Measurements from ENCODE around the gene GATA5. TPM values are rescaled to one million over a fixed set of nuclear protein-coding genes. Genes with fewer than 3 reads are reported as not detected.

Gene GATA5
- total RNA-seq, 1 donor from 2014 or later = not detected

DNA sequence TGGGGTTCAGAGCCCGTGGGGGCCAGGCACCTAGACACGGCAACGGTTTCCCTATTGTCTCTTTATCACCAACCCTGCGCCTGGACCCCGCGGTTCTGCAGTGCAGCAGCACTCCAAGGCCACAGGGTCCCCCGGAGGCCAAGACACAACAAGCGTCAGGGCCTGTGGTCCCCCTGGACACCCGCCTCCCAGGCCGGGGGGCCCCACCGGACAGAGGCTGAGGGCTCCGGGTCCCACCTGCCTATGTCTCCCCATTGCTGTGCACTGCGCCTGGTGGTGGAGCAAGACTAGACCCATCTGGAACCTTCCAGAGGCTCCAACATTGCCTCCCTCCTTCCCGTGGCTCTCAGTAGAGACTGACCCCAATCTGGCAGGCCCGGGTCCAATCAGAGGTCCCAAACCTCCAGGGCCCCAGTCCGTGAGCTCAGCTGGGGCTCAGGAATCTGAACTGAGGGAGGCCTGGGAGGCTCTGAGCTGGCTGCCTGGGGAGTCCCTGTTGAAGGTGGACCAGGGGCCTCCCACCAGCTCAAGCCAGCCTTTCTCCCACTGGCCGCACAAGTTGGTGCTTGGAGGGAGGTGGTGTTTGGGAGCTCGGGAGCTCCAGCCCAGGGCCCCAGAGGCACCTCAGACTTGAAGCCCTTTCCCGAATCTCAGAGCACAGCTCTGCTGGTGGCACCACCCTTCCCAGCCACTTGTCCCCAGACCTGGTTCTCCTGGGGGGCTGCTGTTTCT, 8.8 kb downstream of the GATA5 start:
- TF ChIP-seq, protein P1, sequence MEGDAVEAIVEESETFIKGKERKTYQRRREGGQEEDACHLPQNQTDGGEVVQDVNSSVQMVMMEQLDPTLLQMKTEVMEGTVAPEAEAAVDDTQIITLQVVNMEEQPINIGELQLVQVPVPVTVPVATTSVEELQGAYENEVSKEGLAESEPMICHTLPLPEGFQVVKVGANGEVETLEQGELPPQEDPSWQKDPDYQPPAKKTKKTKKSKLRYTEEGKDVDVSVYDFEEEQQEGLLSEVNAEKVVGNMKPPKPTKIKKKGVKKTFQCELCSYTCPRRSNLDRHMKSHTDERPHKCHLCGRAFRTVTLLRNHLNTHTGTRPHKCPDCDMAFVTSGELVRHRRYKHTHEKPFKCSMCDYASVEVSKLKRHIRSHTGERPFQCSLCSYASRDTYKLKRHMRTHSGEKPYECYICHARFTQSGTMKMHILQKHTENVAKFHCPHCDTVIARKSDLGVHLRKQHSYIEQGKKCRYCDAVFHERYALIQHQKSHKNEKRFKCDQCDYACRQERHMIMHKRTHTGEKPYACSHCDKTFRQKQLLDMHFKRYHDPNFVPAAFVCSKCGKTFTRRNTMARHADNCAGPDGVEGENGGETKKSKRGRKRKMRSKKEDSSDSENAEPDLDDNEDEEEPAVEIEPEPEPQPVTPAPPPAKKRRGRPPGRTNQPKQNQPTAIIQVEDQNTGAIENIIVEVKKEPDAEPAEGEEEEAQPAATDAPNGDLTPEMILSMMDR (IDR thresholded peaks at IDR 0.05; ENCODE audit: insufficient read depth, low read depth, low read length) = no peak
- no peak for TF ChIP-seq EZH2 (IDR thresholded peaks at IDR 0.05; ENCODE audit: insufficient read depth, low read length)
- no peaks in the 10 kb centered on the region for H3K4me1 ChIP-seq (ENCODE audit: insufficient read depth, low read length)
- no peaks in the 10 kb centered on the region for H3K9me3 Mint-ChIP-seq (ENCODE audit: unreplicated experiment)
- no peak overlapping the region for H3K27ac Mint-ChIP-seq (ENCODE audit: unreplicated experiment)
- no peaks in the 10 kb centered on the region for H3K79me2 ChIP-seq (ENCODE audit: insufficient read depth, low read length)
- H3K36me3 Mint-ChIP-seq (ENCODE audit: low read depth, unreplicated experiment) = no peaks in the 10 kb centered on the region
- H3K4me3 ChIP-seq (ENCODE audit: insufficient read depth, low read depth, low read length) = no peak overlapping the region
- H3K9ac ChIP-seq (ENCODE audit: low read length) = no peak overlapping the region
- H3K27ac ChIP-seq (ENCODE audit: low read depth, low read length) = no peak overlapping the region
- H3K27me3 ChIP-seq (ENCODE audit: insufficient read depth, low read length) = peaks cover 20% of the 10 kb centered on the region
- H3K27me3 Mint-ChIP-seq (ENCODE audit: low read depth, unreplicated experiment) = peaks cover 39% of the 10 kb centered on the region
- H3K4me3 Mint-ChIP-seq (ENCODE audit: unreplicated experiment) = no peak overlapping the region
- no peaks in the 10 kb centered on the region for H4K20me1 ChIP-seq (ENCODE audit: insufficient read depth, low read length)
- H3K4me1 Mint-ChIP-seq (ENCODE audit: low read depth, unreplicated experiment) = no peaks in the 10 kb centered on the region
- H3K4me2 ChIP-seq (ENCODE audit: low read length) = no peak overlapping the region
- no peaks in the 10 kb centered on the region for H3K9me3 ChIP-seq (ENCODE audit: insufficient read depth, low read depth, low read length)
- no peaks in the 10 kb centered on the region for H3K36me3 ChIP-seq (ENCODE audit: insufficient read depth, low read length)
- no peak for DNase-seq (ENCODE audit: low read depth)
- H2AFZ ChIP-seq (ENCODE audit: low read depth, low read length) = no peak overlapping the region
- FAIRE-seq = no peak

DNA sequence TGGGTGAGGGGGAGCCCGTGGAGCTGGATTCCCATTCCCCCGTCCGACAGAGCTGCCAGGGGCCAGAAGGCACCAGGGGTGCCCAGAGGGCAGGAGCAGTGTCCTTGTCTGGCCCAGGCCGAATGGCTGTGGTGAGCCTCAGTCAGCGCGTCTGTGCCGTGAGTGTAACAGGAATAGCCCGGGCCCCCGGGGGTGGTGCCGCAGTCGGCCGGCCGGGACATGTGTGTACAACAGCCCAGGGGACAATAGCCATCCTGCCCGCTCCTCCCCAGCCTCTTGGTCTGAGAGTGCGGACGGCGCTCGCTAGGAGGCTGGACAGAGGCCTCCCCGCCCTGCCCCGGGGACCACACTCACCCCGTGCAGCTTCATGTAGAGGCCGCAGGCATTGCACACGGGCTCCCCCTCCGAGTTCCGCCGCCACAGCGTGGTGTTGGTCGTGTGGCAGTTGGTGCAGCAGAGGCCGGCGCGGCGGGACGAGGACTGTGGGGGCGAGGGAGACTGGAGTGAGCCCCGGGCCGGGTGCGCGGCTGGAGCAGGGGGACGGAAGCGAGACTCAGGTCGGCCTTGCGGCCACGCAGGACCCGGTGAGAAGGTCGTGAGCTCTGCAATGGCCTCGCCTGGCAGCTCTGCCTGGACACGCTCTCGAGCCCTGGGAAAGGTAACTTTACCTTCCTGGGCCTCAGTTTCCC, 9.6 kb downstream of the GATA5 start:
- no peak overlapping the region for H3K27ac Mint-ChIP-seq (ENCODE audit: unreplicated experiment)

More for the DNA sequence above, 9.6 kb downstream of the GATA5 start:
- Histone ChIP-seq H3K79me2 (ENCODE audit: insufficient read depth, low read length) (no peaks in the 10 kb centered on the region), H3K27me3 (ENCODE audit: insufficient read depth, low read length) (peaks cover 20% of the 10 kb centered on the region), H3K36me3 (ENCODE audit: insufficient read depth, low read length) (no peaks in the 10 kb centered on the region), H3K4me2 (ENCODE audit: low read length) (no peak overlapping the region), H3K9me3 (ENCODE audit: insufficient read depth, low read depth, low read length) (no peaks in the 10 kb centered on the region), H3K4me1 (ENCODE audit: insufficient read depth, low read length) (no peaks in the 10 kb centered on the region), H2AFZ (ENCODE audit: low read depth, low read length) (no peak overlapping the region), H3K4me3 (ENCODE audit: insufficient read depth, low read depth, low read length) (no peak overlapping the region), H3K9ac (ENCODE audit: low read length) (no peak overlapping the region), H4K20me1 (ENCODE audit: insufficient read depth, low read length) (no peaks in the 10 kb centered on the region), H3K27ac (ENCODE audit: low read depth, low read length) (no peak overlapping the region)
- H3K9me3 Mint-ChIP-seq (ENCODE audit: unreplicated experiment) = no peaks in the 10 kb centered on the region
- no peak overlapping the region for H3K4me3 Mint-ChIP-seq (ENCODE audit: unreplicated experiment)
- H3K4me1 Mint-ChIP-seq (ENCODE audit: low read depth, unreplicated experiment) = no peaks in the 10 kb centered on the region
- no peaks in the 10 kb centered on the region for H3K36me3 Mint-ChIP-seq (ENCODE audit: low read depth, unreplicated experiment)
- no peak for TF ChIP-seq EZH2 (IDR thresholded peaks at IDR 0.05; ENCODE audit: insufficient read depth, low read length)
- TF ChIP-seq, protein P1 (IDR thresholded peaks at IDR 0.05; ENCODE audit: insufficient read depth, low read depth, low read length) = no peak
- peaks cover 37% of the 10 kb centered on the region for H3K27me3 Mint-ChIP-seq (ENCODE audit: low read depth, unreplicated experiment)
- DNase-seq (ENCODE audit: low read depth) (no peak), FAIRE-seq (no peak)
